WTC11 (cell line): ENCODE data around the gene DGKG.

Experiments
- ARID4B ChIP-seq: sonication (generic); formaldehyde crosslinking; IDR thresholded peaks from 2 replicates; pipeline ENCODE4 v1.8.0; 2023; ENCODE audit warnings: missing genetic modification reagents, mild to moderate bottlenecking, borderline replicate concordance
- CTCF ChIP-seq: fragments of 200-600 bp; IDR thresholded peaks from 2 replicates; pipeline ENCODE4 v1.8.0; 2022; ENCODE audit warnings: antibody characterized with exemption
- IRF2 ChIP-seq: sonication (generic); formaldehyde crosslinking; IDR thresholded peaks from 2 replicates; pipeline ENCODE4 v1.8.0; 2022; ENCODE audit warnings: low read depth, missing genetic modification reagents, borderline replicate concordance
- NR3C1 ChIP-seq: sonication (generic); formaldehyde crosslinking; conservative IDR thresholded peaks from 2 replicates; pipeline ENCODE4 v1.8.1; 2023; ENCODE audit warnings: low read depth, mild to moderate bottlenecking, missing genetic modification reagents
- SP1 ChIP-seq: sonication (generic); formaldehyde crosslinking; conservative IDR thresholded peaks from 2 replicates; pipeline ENCODE4 v1.8.1; 2022; ENCODE audit warnings: missing genetic modification reagents
- ZBTB21 ChIP-seq: sonication (generic); formaldehyde crosslinking; IDR thresholded peaks from 2 replicates; pipeline ENCODE4 v1.8.1; 2023; ENCODE audit warnings: mild to moderate bottlenecking, missing genetic modification reagents, borderline replicate concordance
- ZMAT4 ChIP-seq: fragments of 250-450 bp; sonication (Bioruptor Pico); IDR thresholded peaks from 2 replicates; pipeline ENCODE4 v1.9.0; 2021; ENCODE audit warnings: mild to moderate bottlenecking
- ZNF138 ChIP-seq: sonication (generic); formaldehyde crosslinking; conservative IDR thresholded peaks from 2 replicates; pipeline ENCODE4 v1.8.1; 2022; ENCODE audit warnings: mild to moderate bottlenecking, moderate library complexity, missing genetic modification reagents
- ZSCAN18 ChIP-seq: fragments of 250-450 bp; sonication (Bioruptor Pico); IDR thresholded peaks from 2 replicates; pipeline ENCODE4 v2.1.2; 2022; ENCODE audit warnings: mild to moderate bottlenecking, moderate library complexity

- TF ChIP-seq ZMAT4 (CRISPR knock-in tag), result no peak
- no peak for TF ChIP-seq SP1 (CRISPR knock-in tag)
- no peak for TF ChIP-seq CTCF
- TF ChIP-seq IRF2 (CRISPR knock-in tag), result no peak
- no peak for TF ChIP-seq ARID4B
- no peak for TF ChIP-seq ZNF138
- TF ChIP-seq ZBTB21 (CRISPR knock-in tag), result no peak
- no peak for TF ChIP-seq NR3C1 (CRISPR knock-in tag)
- TF ChIP-seq ZSCAN18 (CRISPR knock-in tag), result no peak
Observed at GRCh38 chr3:186330772-186331460, 31.1 kb downstream of the DGKG start.
